ENCODE data around the gene FBN3. TPM values are rescaled to one million over a fixed set of nuclear protein-coding genes. Genes with fewer than 3 reads are reported as not detected.

FBN3 gene
- polyA plus RNA-seq, 1 donor, result 6.4 TPM

DNA sequence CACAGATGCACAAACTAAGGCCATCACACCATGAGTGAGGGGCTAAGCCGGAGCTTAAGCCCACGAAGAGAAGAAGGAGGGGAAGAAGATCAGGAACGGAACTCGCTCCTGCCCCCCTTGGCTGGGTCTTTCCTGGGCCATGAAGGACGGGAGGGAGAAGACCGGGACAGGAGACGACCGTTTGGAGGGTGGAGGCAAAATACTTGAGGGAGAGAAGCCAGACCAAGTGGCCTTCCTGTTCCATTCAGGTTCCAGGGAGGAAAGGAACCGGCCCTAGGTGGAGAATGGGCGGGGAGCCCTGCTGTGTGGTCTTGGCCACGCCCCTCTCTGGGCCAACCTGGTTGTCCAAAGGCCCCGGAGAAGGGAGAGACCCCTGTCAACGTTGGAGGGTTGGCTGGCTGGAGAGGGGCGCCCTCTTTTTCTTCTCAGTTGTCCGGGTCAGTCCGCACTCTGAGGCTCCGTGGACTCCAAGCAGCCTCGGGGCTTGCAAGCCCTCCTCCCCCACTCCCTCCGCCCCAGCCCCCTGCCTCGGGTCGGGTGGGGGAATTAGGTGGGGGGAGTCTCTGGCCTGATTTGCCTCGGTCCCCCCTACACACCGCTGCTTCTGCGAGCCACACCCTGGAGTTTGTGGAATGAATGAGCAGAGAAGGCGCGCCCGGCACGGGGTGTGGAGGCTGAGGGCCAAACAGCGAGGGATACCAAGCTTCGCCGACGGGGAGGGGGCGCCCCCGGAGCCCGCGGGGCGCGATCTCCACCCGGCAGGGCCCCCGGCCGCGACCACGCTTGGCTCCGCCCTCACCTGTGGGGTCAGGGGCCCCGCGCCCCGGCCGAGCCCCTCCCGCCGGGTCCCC lies 757 bp downstream of the FBN3 start:
- DNase-seq (ENCODE audit: low read depth), result no peak

DNA sequence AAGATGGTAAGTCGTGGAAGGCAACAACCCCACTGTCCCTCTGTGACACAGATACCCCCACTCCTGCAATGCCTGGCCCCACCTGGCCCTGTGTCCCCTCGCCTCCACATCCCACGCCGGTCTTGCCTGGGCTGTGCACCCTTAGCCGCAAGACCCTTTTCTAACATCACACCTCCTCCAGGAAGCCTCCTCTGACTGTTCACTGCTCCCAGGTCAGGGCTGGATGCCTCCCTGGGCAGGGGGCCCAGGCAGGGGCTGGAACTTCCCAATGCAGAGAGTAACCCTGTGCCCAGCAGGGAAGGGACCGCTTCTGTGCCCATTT lies 1.3 kb downstream of the FBN3 start:
- no peak for DNase-seq (ENCODE audit: low read depth)

- no peak for DNase-seq (ENCODE audit: low read depth)
Measured at GRCh38 chr19:8147582-8147978, 1.8 kb downstream of the FBN3 start.

DNA sequence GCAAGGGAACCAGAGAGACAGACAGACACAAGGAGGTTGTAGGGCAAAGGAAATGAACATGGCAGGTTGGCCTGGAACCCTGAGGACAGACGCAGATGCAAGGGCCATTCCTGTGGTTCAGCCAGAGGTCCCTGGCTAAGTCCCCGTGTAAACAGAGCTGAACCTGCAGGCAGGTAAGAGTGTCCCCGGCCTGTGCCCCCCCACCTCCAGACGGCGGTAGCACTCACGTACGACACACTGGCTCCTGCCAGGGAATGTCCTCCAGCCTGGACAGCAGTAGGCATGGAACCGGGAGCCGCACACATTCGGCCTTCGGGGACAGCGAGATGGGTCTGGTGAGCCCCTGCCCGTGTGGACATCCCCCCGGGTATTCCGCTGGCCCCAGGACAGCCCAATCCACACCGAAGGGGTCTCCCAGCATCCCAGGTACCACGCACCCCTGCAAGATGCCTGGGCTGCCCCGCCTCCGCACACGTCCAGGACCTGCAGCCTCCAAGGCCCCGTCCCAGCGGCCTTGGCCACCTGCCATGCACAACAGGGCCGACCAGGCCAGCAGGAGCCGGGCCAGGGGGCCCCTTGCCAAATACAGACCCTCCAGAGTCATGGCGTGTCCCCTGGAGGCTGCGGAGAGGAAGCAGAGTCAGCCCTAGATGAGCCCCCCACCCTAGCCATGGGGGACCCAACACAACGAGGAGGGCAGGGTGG lies 2.4 kb downstream of the FBN3 start:
- no peak for DNase-seq (ENCODE audit: low read depth)

GRCh38 chr19:8144273-8144995 lies 5.0 kb downstream of the FBN3 start:
- no peak for DNase-seq (ENCODE audit: low read depth)

DNA sequence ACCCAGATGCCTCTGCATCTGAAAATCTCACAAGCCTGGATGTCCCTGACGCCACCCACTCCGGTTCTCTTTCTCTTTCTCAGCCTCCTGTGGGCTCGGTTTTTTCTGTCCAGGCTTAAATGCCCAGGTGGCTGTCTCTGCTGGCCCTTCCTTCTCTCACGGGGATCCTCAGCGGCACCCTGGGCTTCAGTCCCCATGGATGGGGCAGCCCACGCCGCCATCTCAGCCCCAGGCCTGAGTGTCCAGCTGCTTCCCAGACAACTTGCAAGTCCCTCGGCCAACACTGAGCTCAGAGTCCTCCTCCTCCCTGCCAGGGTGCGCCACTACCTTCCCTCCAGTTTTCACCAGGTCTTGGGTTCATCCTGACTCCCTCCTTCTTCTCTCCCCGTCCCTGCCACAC lies 6.4 kb downstream of the FBN3 start:
- DNase-seq (ENCODE audit: low read depth), result no peak

GRCh38 chr19:8142513-8142900 lies 6.9 kb downstream of the FBN3 start:
- no peak for DNase-seq (ENCODE audit: low read depth)

- DNase-seq (ENCODE audit: low read depth), result no peak
Measured at GRCh38 chr19:8141726-8142512, 7.5 kb downstream of the FBN3 start.

GRCh38 chr19:8138201-8138600 lies 11.2 kb downstream of the FBN3 start:
- DNase-seq (ENCODE audit: low read depth), result no peak

- DNase-seq (ENCODE audit: low read depth), result no peak
Measured at GRCh38 chr19:8137425-8137824, 12.0 kb downstream of the FBN3 start.

DNA sequence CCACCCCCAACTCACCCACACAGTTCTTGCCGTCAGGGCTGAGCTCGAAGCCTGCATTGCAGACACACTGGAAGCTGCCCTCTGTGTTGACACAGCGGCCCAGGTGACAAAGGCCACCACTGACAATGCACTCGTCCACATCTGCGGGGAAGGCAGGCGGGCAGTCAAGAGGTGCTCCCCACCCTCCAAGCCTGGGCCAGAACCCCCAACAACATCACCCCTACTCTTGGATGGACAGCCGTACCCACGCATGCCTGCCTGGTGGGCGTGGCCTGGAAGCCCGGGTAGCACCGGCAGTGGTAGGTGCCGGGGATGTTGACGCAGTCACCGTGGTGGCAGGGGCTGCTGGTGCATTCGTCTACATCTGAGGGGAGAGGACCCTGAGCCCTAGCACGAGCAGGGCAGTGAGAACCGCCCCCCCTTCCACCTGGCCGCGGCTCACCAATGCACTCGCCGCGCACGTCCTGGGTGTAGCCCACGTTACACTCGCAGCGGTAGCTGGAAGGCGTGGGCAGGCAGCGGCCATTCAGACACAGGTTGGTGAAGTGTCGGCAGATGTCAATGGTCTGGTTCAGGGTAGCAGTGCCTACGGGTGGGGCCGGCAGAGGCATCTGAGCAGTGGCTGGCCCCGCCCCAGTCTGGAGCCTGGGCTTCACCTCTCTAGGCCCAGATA lies 13.3 kb downstream of the FBN3 start:
- no peak for DNase-seq (ENCODE audit: low read depth)

GRCh38 chr19:8132858-8133458 lies 16.4 kb downstream of the FBN3 start:
- DNase-seq (ENCODE audit: low read depth), result no peak

- no peak for DNase-seq (ENCODE audit: low read depth)
Measured at GRCh38 chr19:8131517-8131916, 17.9 kb downstream of the FBN3 start.

DNA sequence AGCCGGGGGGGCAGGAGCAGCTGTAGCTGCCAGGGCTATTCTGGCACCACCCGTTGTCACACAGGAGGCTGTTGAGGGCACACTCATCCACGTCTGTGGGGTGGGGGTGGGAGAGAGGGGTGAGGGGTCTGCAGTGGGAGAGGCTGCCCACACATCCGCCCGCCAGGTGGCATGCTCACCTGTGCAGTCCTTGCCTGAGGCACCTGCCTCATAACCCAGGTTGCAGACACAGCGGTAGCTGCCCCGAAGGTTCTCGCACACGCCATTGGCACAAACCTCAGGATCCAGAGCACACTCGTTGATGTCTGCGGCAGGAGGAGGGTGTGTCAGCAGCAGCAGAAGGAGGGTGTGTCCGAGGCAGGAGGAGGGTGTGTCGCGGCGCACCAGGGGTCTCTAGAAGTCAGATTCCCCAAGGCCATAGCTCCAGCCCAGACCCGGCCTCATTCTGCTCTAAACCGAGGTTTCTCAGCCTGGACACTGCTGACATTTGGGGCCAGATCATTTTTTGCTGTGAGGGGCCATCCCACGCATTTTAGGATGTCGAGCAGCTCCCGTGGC lies 20.3 kb downstream of the FBN3 start:
- no peak for DNase-seq (ENCODE audit: low read depth)

- DNase-seq (ENCODE audit: low read depth), result no peak
Measured at GRCh38 chr19:8128551-8128950, 20.8 kb downstream of the FBN3 start.

GRCh38 chr19:8127311-8127710 lies 22.1 kb downstream of the FBN3 start:
- DNase-seq (ENCODE audit: low read depth), result no peak

DNA sequence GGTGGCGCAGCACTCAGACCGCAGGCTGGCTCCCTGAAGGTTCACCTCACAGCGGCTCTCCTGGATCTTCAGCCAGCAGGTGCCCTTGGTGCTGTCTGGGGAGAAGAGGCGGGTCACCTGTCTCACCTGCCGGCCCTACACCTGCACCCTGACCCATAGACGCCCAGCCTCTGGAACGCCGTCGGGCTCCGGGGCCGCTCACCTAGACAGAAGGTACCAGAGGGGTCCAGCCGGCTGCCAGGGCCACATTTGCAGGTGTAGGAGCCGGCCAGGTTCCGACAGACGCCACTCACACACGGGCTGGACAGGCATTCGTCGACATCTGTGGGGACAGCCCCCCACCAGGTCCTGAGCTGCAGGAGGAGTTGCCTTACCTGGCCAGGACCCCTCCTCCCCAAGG lies 22.9 kb downstream of the FBN3 start:
- no peak for DNase-seq (ENCODE audit: low read depth)

GRCh38 chr19:8126008-8126407 lies 23.4 kb downstream of the FBN3 start:
- no peak for DNase-seq (ENCODE audit: low read depth)

DNA sequence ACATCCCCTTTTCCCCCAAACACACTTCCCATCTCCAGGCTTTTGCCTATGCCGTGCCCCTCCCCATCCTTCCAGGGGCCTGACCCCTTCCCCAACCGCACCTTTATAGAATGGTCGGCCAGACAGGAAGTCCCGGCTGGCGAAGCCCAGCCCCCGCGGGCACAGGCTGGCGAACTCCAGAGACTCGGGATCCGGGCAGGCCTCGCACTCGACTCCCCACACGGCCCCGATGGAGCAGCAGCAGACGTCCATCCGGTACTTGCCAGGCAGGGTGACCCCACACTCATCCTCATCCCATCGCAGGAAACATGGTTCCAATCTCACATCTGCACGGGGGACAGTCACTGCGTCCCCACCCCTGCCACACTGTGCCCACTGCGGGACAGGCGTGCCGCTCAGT lies 25.7 kb downstream of the FBN3 start:
- DNase-seq (ENCODE audit: low read depth), result no peak

DNA sequence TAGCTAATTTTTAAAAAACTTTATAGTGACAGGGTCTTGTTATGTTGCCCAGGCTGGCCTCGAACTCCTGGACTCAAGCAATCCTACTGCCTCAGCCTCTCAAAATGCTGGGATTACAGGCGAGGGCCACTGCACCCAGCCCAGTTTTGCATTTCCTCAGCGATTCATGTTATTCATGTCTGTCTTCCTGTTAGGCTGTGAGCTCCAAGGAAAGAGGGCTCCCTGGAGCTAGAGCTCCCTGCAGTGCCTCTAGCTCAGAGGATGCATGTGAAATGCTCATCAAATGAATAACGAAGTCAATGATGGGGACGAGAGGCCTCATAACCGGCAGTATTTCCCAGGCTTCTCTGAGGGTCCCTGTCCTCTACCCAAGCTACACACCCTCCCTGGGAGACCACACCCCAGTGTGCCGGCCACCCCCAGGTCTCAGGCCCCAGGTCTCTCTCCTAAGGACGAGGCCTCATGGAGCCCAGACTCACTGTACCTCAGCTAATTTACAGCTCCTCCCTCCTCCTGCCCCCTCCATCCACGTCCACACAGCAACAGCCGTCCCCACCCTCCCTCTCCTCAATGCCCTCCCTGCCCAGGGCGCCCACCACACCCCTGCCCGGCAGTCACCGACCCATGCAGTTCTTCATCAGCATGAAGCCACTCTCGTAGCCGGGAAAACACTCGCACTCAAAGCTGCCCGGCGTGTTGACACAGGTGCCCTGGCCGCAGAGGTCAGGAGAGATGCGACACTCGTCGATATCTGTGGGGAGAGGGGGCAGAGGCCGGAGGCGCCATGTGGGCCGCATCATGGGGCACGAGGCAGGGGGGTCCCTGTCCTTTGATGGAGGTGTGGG lies 28.5 kb downstream of the FBN3 start:
- no peak for DNase-seq (ENCODE audit: low read depth)
